Right atrium auricular region (tissue), 2 donors: Measurements from ENCODE around the gene CEND1. TPM values are rescaled to one million over a fixed set of nuclear protein-coding genes. Genes with fewer than 3 reads are reported as not detected.
A peak's percentile ranks its signal among the peaks of the same experiment; 100 is the strongest.

Source experiments
- DNase-seq: peaks from one replicate; pipeline ENCODE4 v3.0.0-alpha.2; 2019; ENCODE audit warnings: low spot score
- H3K27ac ChIP-seq, 2 donors: fragments of 200-600 bp; sonication (generic); 1 replicate in 1 of 2; 2 replicates in 1 of 2; pipeline ENCODE4 v1.5.1; 2016 to 2019
- H3K27me3 ChIP-seq, 2 donors: fragments of 200-600 bp; sonication (generic); one replicate each; pipeline versions ENCODE4 v1.5.1 to v1.6.0; 2017 to 2019
- H3K36me3 ChIP-seq: fragments of 200-600 bp; sonication (generic); one replicate; pipeline ENCODE4 v1.5.1; 2016
- H3K4me1 ChIP-seq, 2 donors: fragments of 200-600 bp; sonication (generic); one replicate each; pipeline versions ENCODE4 v1.5.1 to v1.6.0; 2017 to 2019
- H3K4me3 ChIP-seq, 2 donors: fragments of 200-600 bp; sonication (generic); 1 replicate in 1 of 2; 2 replicates in 1 of 2; pipeline ENCODE4 v1.5.1; 2017 to 2019; ENCODE audit warnings: mild to moderate bottlenecking in 1 of 2, moderate library complexity in 1 of 2
- H3K9me3 ChIP-seq, 2 donors: fragments of 200-600 bp; sonication (generic); one replicate each; pipeline ENCODE4 v1.5.1; 2019
- total RNA-seq, 2 donors: library from RNA; depleted of rRNA; stranded (reverse); fragments of >200 nt; gene quantifications; one replicate each; pipeline ENCODE4 v1.1.0, GENCODE V29; 2016
- TF ChIP-seq, protein P1 (sequence below), 2 donors: fragments of 200-600 bp; sonication (generic); IDR thresholded peaks; one replicate each; pipeline ENCODE4 v1.5.1; 2019; ENCODE audit warnings: antibody characterized with exemption in 2 of 2

CEND1 gene
- total RNA-seq: 1 to 10 TPM in 1 of 2 donors, not detected in 1; 1.1 TPM

- no peaks in the 10 kb centered on the region for H3K36me3 ChIP-seq
- TF ChIP-seq, protein P1, sequence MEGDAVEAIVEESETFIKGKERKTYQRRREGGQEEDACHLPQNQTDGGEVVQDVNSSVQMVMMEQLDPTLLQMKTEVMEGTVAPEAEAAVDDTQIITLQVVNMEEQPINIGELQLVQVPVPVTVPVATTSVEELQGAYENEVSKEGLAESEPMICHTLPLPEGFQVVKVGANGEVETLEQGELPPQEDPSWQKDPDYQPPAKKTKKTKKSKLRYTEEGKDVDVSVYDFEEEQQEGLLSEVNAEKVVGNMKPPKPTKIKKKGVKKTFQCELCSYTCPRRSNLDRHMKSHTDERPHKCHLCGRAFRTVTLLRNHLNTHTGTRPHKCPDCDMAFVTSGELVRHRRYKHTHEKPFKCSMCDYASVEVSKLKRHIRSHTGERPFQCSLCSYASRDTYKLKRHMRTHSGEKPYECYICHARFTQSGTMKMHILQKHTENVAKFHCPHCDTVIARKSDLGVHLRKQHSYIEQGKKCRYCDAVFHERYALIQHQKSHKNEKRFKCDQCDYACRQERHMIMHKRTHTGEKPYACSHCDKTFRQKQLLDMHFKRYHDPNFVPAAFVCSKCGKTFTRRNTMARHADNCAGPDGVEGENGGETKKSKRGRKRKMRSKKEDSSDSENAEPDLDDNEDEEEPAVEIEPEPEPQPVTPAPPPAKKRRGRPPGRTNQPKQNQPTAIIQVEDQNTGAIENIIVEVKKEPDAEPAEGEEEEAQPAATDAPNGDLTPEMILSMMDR (IDR thresholded peaks at IDR 0.05): no peak
- peak within 1 kb of the TSS in 1 of 2 donors; percentile 16 for H3K4me3 ChIP-seq
- H3K4me1 ChIP-seq: peaks cover 0 to 12% of the 10 kb centered on the region in 2 donors
- no peaks in the 10 kb centered on the region for H3K9me3 ChIP-seq
- DNase-seq: no peak
- H3K27ac ChIP-seq: no peak within 1 kb of the TSS
- H3K27me3 ChIP-seq: peaks cover 0 to 9% of the 10 kb centered on the region in 2 donors
These were observed at the start of gene CEND1 for GRCh38 chr11:789943-790342. TSS of gene CEND1 (minus strand) at chr11:790090. CDS start at chr11:788576, 1,514 bp downstream.

DNA sequence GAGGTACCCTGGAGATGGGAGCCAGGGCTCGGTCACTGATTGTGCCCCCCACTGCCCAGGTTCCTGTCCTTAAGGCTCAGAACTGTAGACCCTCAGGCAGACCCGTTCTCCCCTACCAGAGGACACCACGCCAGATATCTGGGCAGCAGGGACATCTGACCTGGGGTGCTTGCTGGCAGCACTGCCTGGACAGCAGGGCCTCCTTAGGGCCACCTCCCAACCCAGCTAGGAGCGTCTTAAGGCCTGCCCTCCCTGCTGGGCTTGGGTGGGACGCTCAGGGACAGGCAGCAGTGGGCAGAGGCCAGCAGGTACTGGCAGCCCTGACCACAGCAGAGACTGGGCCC is 49.4 kb upstream of the CEND1 start:
- TF ChIP-seq, protein P1 (IDR thresholded peaks at IDR 0.05): no peak
- DNase-seq: no peak
- Histone ChIP-seq H3K36me3 (peaks cover 51% of the 10 kb centered on the region), H3K4me3 (no peak overlapping the region), H3K27me3 (no peaks in the 10 kb centered on the region), H3K27ac (peak overlapping the region in 1 of 2 donors; percentile 57), H3K9me3 (no peaks in the 10 kb centered on the region), H3K4me1 (peaks cover 0 to 81% of the 10 kb centered on the region in 2 donors)

DNA sequence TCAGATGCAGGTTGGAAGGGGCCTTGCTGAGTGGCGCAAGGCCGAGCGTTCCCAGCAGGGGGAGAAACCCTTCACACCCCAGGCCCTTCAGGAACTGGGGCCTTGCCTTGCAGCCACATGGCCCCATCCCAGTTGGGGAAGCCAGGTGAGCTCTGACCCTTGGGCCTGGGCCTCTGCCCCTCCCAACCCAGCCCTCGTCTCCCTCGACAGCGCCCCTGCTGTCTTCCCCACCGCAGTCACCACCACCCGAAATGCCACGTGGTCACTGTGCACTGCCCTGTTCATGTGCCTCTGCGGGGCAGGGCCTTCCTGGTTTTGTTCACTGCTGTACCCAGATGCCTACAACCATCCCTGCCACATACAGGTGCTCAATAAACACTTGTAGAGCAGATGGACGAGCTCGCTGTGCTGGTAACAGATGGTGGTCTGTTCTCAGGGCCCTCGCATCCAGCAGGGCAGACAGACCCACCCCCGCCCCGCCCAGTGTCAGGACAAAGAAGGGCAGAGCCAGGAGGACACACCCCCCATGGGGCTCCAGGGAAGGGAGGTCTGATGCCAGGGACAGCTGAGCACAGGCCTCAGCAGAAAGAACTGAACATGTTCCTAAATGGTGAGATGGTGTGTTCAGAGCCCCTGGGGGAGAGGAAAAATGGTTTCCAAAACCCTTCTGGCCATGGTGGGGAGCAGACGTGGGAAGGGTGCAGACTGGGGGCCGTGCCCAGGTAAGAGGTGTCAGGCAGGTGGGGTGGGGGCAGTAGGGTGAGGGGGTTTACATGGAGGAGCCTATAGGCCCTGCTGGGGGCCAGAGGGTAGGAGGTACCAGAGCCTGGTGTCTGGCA is 48.8 kb upstream of the CEND1 start:
- Histone ChIP-seq H3K36me3 (peaks cover 51% of the 10 kb centered on the region), H3K4me1 (peaks cover 0 to 81% of the 10 kb centered on the region in 2 donors), H3K27ac (peak overlapping the region in 1 of 2 donors; percentile 57), H3K4me3 (no peak overlapping the region), H3K9me3 (no peaks in the 10 kb centered on the region), H3K27me3 (no peaks in the 10 kb centered on the region)
- DNase-seq: no peak
- TF ChIP-seq, protein P1 (IDR thresholded peaks at IDR 0.05): peak in 1 of 2 donors; percentile 14

GRCh38 chr11:837990-838307 is 48.1 kb upstream of the CEND1 start:
- no peak overlapping the region for H3K27ac ChIP-seq
- H3K36me3 ChIP-seq: peaks cover 51% of the 10 kb centered on the region
- peaks cover 0 to 79% of the 10 kb centered on the region in 2 donors for H3K4me1 ChIP-seq
- TF ChIP-seq, protein P1 (IDR thresholded peaks at IDR 0.05): no peak
- no peak overlapping the region for H3K4me3 ChIP-seq
- H3K27me3 ChIP-seq: no peaks in the 10 kb centered on the region
- no peaks in the 10 kb centered on the region for H3K9me3 ChIP-seq
- DNase-seq: no peak

- H3K27me3 ChIP-seq: no peaks in the 10 kb centered on the region
- peaks cover 0 to 81% of the 10 kb centered on the region in 2 donors for H3K4me1 ChIP-seq
- TF ChIP-seq, protein P1 (IDR thresholded peaks at IDR 0.05): no peak
- H3K36me3 ChIP-seq: peaks cover 51% of the 10 kb centered on the region
- no peak for DNase-seq
- H3K4me3 ChIP-seq: no peak overlapping the region
- H3K27ac ChIP-seq: peak overlapping the region in 1 of 2 donors; percentile 19
- H3K9me3 ChIP-seq: no peaks in the 10 kb centered on the region
These were observed 47.5 kb upstream of the CEND1 start for GRCh38 chr11:837189-837989.
